ENCODE data around the gene MCF2.

Gene MCF2, protein sequence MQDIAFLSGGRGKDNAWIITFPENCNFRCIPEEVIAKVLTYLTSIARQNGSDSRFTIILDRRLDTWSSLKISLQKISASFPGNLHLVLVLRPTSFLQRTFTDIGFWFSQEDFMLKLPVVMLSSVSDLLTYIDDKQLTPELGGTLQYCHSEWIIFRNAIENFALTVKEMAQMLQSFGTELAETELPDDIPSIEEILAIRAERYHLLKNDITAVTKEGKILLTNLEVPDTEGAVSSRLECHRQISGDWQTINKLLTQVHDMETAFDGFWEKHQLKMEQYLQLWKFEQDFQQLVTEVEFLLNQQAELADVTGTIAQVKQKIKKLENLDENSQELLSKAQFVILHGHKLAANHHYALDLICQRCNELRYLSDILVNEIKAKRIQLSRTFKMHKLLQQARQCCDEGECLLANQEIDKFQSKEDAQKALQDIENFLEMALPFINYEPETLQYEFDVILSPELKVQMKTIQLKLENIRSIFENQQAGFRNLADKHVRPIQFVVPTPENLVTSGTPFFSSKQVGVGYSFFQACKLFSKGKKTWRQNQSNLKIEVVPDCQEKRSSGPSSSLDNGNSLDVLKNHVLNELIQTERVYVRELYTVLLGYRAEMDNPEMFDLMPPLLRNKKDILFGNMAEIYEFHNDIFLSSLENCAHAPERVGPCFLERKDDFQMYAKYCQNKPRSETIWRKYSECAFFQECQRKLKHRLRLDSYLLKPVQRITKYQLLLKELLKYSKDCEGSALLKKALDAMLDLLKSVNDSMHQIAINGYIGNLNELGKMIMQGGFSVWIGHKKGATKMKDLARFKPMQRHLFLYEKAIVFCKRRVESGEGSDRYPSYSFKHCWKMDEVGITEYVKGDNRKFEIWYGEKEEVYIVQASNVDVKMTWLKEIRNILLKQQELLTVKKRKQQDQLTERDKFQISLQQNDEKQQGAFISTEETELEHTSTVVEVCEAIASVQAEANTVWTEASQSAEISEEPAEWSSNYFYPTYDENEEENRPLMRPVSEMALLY

GRCh38 chrX:139708067-139708466 is at the start of gene MCF2:
Gene MCF2, minus strand, starts transcription at chrX:139708167. Its CDS starts 56,423 bp downstream, at chrX:139651744.
- TF ChIP-seq EGR1 (IDR thresholded peaks at IDR 0.05), result no peak
- TF ChIP-seq CEBPB (IDR thresholded peaks at IDR 0.05), result no peak
- TF ChIP-seq REST (IDR thresholded peaks at IDR 0.05; ENCODE audit: low read depth), result no peak
- no peak for TF ChIP-seq FOXM1 (IDR thresholded peaks at IDR 0.05; ENCODE audit: borderline replicate concordance, low read depth)
- no peak for TF ChIP-seq TAF1 (IDR thresholded peaks at IDR 0.05; ENCODE audit: low read depth)
- TF ChIP-seq YY1 (IDR thresholded peaks at IDR 0.05; ENCODE audit: low read depth), result no peak

DNA sequence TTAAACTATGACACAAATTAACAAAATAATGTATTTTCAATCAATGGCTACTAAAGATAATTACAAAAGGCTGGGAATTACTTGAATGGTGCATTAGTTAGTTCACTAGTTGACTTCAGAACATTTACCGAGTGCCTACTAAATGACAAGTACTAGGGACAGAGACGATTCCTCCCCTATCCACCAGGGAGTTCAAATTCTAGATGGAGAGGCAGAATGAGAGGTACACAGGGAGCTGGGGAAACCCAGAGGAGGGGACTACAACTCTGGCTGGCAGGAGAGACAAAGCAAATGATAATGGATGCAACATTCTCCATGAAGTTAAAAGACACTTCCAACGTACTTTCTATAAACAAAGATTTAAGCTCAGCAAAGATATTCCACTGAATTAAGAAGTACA is 43.1 kb upstream of the MCF2 start:
- TF ChIP-seq REST (IDR thresholded peaks at IDR 0.05; ENCODE audit: low read depth), result no peak
- TF ChIP-seq TCF12 (IDR thresholded peaks at IDR 0.05; ENCODE audit: low read depth), result no peak
- no peak for TF ChIP-seq EP300 (IDR thresholded peaks at IDR 0.05; ENCODE audit: borderline replicate concordance)
- no peak for TF ChIP-seq RAD21 (IDR thresholded peaks at IDR 0.05; ENCODE audit: low read depth)
- no peak for TF ChIP-seq CEBPB (IDR thresholded peaks at IDR 0.05)
- TF ChIP-seq, protein P1, sequence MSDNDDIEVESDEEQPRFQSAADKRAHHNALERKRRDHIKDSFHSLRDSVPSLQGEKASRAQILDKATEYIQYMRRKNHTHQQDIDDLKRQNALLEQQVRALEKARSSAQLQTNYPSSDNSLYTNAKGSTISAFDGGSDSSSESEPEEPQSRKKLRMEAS (IDR thresholded peaks at IDR 0.05), result no peak
- no peak for TF ChIP-seq YY1 (IDR thresholded peaks at IDR 0.05; ENCODE audit: low read depth)
- TF ChIP-seq TEAD4 (IDR thresholded peaks at IDR 0.05), result no peak
- TF ChIP-seq ZBTB7A (IDR thresholded peaks at IDR 0.05; ENCODE audit: low read depth), result no peak
- no peak for TF ChIP-seq USF1 (IDR thresholded peaks at IDR 0.05)
- no peak for TF ChIP-seq CREB1 (IDR thresholded peaks at IDR 0.05; ENCODE audit: low read depth)
- no peak for TF ChIP-seq NFIC (IDR thresholded peaks at IDR 0.05)
- no peak for TF ChIP-seq FOXM1 (IDR thresholded peaks at IDR 0.05; ENCODE audit: borderline replicate concordance, low read depth)
- TF ChIP-seq EGR1 (IDR thresholded peaks at IDR 0.05), result no peak
- no peak for TF ChIP-seq TAF1 (IDR thresholded peaks at IDR 0.05; ENCODE audit: low read depth)

DNA sequence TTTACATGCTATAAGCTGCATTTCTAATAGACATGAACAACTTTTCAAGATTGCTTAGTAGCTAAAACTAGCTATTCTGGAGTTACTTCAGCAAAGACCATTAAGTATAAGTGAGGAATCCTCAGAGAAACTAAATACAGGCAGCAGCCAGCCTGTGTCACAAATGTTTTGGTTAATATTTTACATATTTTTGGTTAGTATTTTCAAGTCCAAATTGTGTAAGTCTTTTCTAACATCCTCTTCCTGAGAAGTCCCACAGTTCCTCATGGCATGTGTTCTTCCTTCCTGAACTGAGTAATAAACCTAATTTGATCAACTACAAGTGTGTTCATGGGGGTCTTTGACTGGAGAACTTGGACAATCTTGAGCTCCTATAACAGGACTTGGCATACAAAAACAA is 42.4 kb upstream of the MCF2 start:
- TF ChIP-seq TAF1 (IDR thresholded peaks at IDR 0.05; ENCODE audit: low read depth) (no peak), EP300 (IDR thresholded peaks at IDR 0.05; ENCODE audit: borderline replicate concordance) (no peak), RAD21 (IDR thresholded peaks at IDR 0.05; ENCODE audit: low read depth) (no peak), ZBTB7A (IDR thresholded peaks at IDR 0.05; ENCODE audit: low read depth) (no peak), FOXM1 (IDR thresholded peaks at IDR 0.05; ENCODE audit: borderline replicate concordance, low read depth) (no peak), NFIC (IDR thresholded peaks at IDR 0.05) (no peak), REST (IDR thresholded peaks at IDR 0.05; ENCODE audit: low read depth) (no peak), TEAD4 (IDR thresholded peaks at IDR 0.05) (no peak), CREB1 (IDR thresholded peaks at IDR 0.05; ENCODE audit: low read depth) (no peak), YY1 (IDR thresholded peaks at IDR 0.05; ENCODE audit: low read depth) (no peak), TCF12 (IDR thresholded peaks at IDR 0.05; ENCODE audit: low read depth) (no peak), CEBPB (IDR thresholded peaks at IDR 0.05) (no peak), EGR1 (IDR thresholded peaks at IDR 0.05) (no peak), USF1 (IDR thresholded peaks at IDR 0.05) (no peak)
- TF ChIP-seq, protein P1 (IDR thresholded peaks at IDR 0.05), result no peak
